Tracheal epithelial cell (primary cell): ENCODE results near the gene DISP1. TPM values are rescaled to one million over a fixed set of nuclear protein-coding genes. Genes with fewer than 3 reads are reported as not detected.

Source experiments
- total RNA-seq: library from RNA; depleted of rRNA; stranded (reverse); fragments of >200 nt; gene quantifications from 2 replicates; pipeline ENCODE4 v1.2.1, GENCODE V29; 2014

Gene DISP1
- 0.72 and 1.5 TPM in 2 replicates for total RNA-seq

GRCh38 chr1:222814536-222815439, at the start of gene DISP1:
Gene DISP1, plus strand, starts transcription at chr1:222815039. Its CDS starts 127,785 bp downstream, at chr1:222942824.

Other genes starting within 250 kb of the DISP1 start
- gene TAF1A, start 225.1 kb upstream of the DISP1 start, total RNA-seq, result 7.2 and 8.2 TPM in 2 replicates
- 19.3 and 21.3 TPM in 2 replicates for gene MIA3, start 196.9 kb upstream of the DISP1 start, total RNA-seq
- gene AIDA, start 102.5 kb upstream of the DISP1 start, total RNA-seq, result 29.4 and 32.2 TPM in 2 replicates
- gene BROX, start 102.5 kb upstream of the DISP1 start, total RNA-seq, result 36.6 and 56.9 TPM in 2 replicates
- gene FAM177B, start 77.8 kb upstream of the DISP1 start, total RNA-seq, result 0.21 TPM in 1 of 2 replicates, not detected in the other